KMS-11 (cell line): Measurements from ENCODE around the gene KCNQ4.

Source experiments
- H2AFZ ChIP-seq: fragments of 200-600 bp; sonication (generic); 2 replicates; pipeline ENCODE4 v1.6.1; 2016; ENCODE audit warnings: antibody characterized with exemption, mixed run types, low read depth
- H3K27ac ChIP-seq: fragments of 200-600 bp; sonication (generic); 2 replicates; pipeline ENCODE4 v1.6.1; 2016; ENCODE audit warnings: mild to moderate bottlenecking, mixed run types
- H3K27me3 ChIP-seq: fragments of 200-600 bp; sonication (generic); 2 replicates; pipeline ENCODE4 v1.6.1; 2017; ENCODE audit warnings: mild to moderate bottlenecking, low read depth, mixed run types, moderate library complexity; ENCODE audit not compliant: insufficient read depth
- H3K36me3 ChIP-seq: fragments of 200-600 bp; sonication (generic); 2 replicates; pipeline ENCODE4 v1.6.1; 2017; ENCODE audit warnings: mild to moderate bottlenecking, mixed run types; ENCODE audit not compliant: insufficient read depth
- H3K4me1 ChIP-seq: fragments of 200-600 bp; sonication (generic); 2 replicates; pipeline ENCODE4 v1.6.1; 2016; ENCODE audit warnings: mild to moderate bottlenecking, low read depth, mixed run types; ENCODE audit not compliant: poor library complexity, severe bottlenecking
- H3K4me2 ChIP-seq: fragments of 200-600 bp; sonication (generic); 2 replicates; pipeline ENCODE4 v1.7.0; 2016; ENCODE audit warnings: mild to moderate bottlenecking, mixed run types
- H3K4me3 ChIP-seq: fragments of 200-600 bp; sonication (generic); IDR thresholded peaks from 2 replicates; pipeline ENCODE4 v1.6.1; 2017; ENCODE audit warnings: low read depth, low read length, mixed read lengths; ENCODE audit not compliant: insufficient read depth
- H3K79me2 ChIP-seq: fragments of 200-600 bp; sonication (generic); 2 replicates; pipeline ENCODE4 v1.6.1; 2016; ENCODE audit warnings: low read depth, mixed run types; ENCODE audit not compliant: insufficient read depth
- H3K9ac ChIP-seq: fragments of 200-600 bp; sonication (generic); 2 replicates; pipeline ENCODE4 v1.6.1; 2016; ENCODE audit warnings: mild to moderate bottlenecking, mixed run types
- H4K20me1 ChIP-seq: fragments of 200-600 bp; sonication (generic); 2 replicates; pipeline ENCODE4 v1.6.1; 2016; ENCODE audit warnings: mild to moderate bottlenecking, mixed run types; ENCODE audit not compliant: insufficient read depth
- CTCF ChIP-seq: fragments of 200-600 bp; sonication (generic); conservative IDR thresholded peaks from 2 replicates; pipeline ENCODE4 v1.6.1; 2017; ENCODE audit warnings: low read depth, mild to moderate bottlenecking, antibody characterized with exemption, low read length, moderate library complexity, mixed read lengths

Gene KCNQ4

GRCh38 chr1:40858856-40859416 is 75.3 kb downstream of the KCNQ4 start:
- Histone ChIP-seq H3K27ac (no peak overlapping the region), H3K79me2 (no peaks in the 10 kb centered on the region), H3K4me2 (no peak overlapping the region), H4K20me1 (no peaks in the 10 kb centered on the region), H2AFZ (no peak overlapping the region), H3K9ac (no peak overlapping the region), H3K4me3 (no peak overlapping the region), H3K27me3 (no peaks in the 10 kb centered on the region), H3K36me3 (no peaks in the 10 kb centered on the region), H3K4me1 (no peaks in the 10 kb centered on the region)
- TF ChIP-seq CTCF, result no peak

- no peaks in the 10 kb centered on the region for H4K20me1 ChIP-seq
- H2AFZ ChIP-seq, result no peak overlapping the region
- no peak overlapping the region for H3K4me3 ChIP-seq
- H3K4me1 ChIP-seq, result no peaks in the 10 kb centered on the region
- no peak for TF ChIP-seq CTCF
- H3K4me2 ChIP-seq, result no peak overlapping the region
- H3K27me3 ChIP-seq, result no peaks in the 10 kb centered on the region
- H3K27ac ChIP-seq, result no peak overlapping the region
- no peaks in the 10 kb centered on the region for H3K36me3 ChIP-seq
- no peaks in the 10 kb centered on the region for H3K79me2 ChIP-seq
- no peak overlapping the region for H3K9ac ChIP-seq
Observed at GRCh38 chr1:40860706-40861223, 77.2 kb downstream of the KCNQ4 start.

- H3K36me3 ChIP-seq, result no peaks in the 10 kb centered on the region
- no peaks in the 10 kb centered on the region for H3K4me1 ChIP-seq
- no peak for TF ChIP-seq CTCF
- no peak overlapping the region for H3K27ac ChIP-seq
- H3K4me3 ChIP-seq, result no peak overlapping the region
- H3K4me2 ChIP-seq, result no peak overlapping the region
- no peak overlapping the region; the same call in 1 of the 2 replicates for H2AFZ ChIP-seq
- H4K20me1 ChIP-seq, result no peaks in the 10 kb centered on the region
- no peaks in the 10 kb centered on the region for H3K27me3 ChIP-seq
- H3K79me2 ChIP-seq, result no peaks in the 10 kb centered on the region
- H3K9ac ChIP-seq, result no peak overlapping the region
Observed at GRCh38 chr1:40861224-40862003, 77.8 kb downstream of the KCNQ4 start.

- H3K79me2 ChIP-seq, result no peaks in the 10 kb centered on the region
- H3K36me3 ChIP-seq, result no peaks in the 10 kb centered on the region
- no peaks in the 10 kb centered on the region for H3K27me3 ChIP-seq
- no peaks in the 10 kb centered on the region for H4K20me1 ChIP-seq
- peak within 1 kb of the TSS; percentile 78 for H3K4me3 ChIP-seq
- no peak within 1 kb of the TSS for H3K27ac ChIP-seq
- TF ChIP-seq CTCF, result no peak
- peak within 1 kb of the TSS; percentile 47 for H3K4me2 ChIP-seq
- peak within 1 kb of the TSS; percentile 93 for H2AFZ ChIP-seq
- no peaks in the 10 kb centered on the region for H3K4me1 ChIP-seq
- peak within 1 kb of the TSS; percentile 23; the same call in 1 of the 2 replicates for H3K9ac ChIP-seq
Observed at GRCh38 chr1:40862008-40862863, 78.6 kb downstream of the KCNQ4 start, which contains the start of gene CITED4. TSS of gene CITED4 (minus strand) at chr1:40862363. CDS start at chr1:40862127, 236 bp downstream.
